Fibroblast of skin of left quadriceps (primary cell): ENCODE data around the gene TRPM4.
"Not testable (repeated sequence)": the region's sequence is repeated elsewhere in the genome, so short reads cannot be mapped to it uniquely, and the experiment has no call there.

Experiments used
- DNase-seq, 2 experiments: peaks; one replicate each; pipeline ENCODE4 v3.0.0-alpha.2; 2013; ENCODE audit warnings: low read depth in 2 of 2

The TRPM4 gene

GRCh38 chr19:49157445-49158224, at the start of gene TRPM4:
TSS of gene TRPM4 (plus strand) at chr19:49157792. CDS start at chr19:49157867, 75 bp downstream.
- peak; percentile 48 to 49 for DNase-seq

- no peak for DNase-seq
Measured at GRCh38 chr19:49109051-49109450, 48.5 kb upstream of the TRPM4 start.

DNA sequence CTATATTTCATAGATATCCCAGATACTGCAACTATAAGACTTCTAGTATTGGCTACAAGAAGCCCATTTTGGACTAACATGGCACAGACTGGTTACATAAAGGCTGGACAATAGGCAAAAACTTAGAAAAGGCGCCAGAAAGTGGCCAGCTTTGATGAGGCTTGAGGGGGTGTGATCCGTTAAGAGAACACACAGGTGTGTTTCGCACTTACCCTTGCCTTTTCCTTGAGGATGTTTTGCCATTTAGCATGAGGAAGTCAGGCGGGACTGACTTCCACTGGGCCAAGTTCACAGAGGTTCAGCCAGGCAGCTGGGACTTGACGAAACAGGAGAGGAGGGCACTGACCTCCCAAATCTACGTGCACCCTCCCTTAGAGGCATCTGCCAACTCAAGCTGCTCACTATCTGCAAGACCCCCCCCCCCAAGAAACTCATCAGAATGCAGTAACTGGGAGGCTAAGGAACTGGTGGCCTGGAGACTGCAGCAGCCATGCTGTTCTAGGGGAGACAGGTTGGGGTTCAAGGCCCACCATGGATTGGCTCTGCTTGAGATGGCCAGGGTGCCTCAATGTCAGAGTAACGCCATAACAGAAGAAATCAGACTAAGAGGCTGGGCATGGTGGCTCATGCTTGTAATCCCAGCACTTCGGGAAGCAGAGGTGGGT, 47.9 kb upstream of the TRPM4 start:
- no peak for DNase-seq

- no peak for DNase-seq
Measured at GRCh38 chr19:49110567-49110966, 47.0 kb upstream of the TRPM4 start.

DNA sequence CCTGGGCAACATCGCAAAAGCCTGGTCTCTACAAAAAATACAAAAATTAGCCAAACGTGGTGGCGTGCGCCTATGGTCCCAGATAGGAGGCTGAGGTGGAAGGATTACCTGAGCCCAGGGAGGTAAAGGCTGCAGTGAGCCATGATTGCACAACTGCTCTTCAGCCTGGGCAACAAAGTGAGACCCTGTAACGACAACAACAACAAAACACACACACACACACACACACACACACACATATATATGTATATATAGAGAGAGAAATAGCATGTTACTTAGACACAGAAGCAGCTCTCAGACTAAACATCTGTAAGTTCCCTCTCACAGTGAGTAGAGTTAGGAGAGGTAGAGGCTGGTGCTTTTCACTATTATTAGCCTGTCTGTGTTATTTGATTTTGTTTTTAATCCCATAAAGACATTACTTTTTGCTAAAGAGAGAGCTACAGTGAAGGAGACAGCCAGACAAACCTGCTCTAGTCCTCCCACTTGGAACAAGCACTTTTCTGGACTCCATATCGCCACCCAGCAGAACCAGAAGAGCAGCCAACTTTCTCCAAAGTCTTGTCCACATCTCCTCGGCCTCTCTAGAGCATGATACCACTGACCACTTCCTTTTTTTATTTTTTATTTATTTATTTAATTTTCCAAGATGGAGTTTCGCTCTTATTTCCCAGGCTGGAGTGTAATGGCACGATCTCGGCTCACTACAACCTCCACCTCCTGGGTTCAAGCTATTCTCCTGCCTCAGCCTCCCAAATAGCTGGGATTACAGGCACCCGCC, 46.2 kb upstream of the TRPM4 start:
- DNase-seq = no peak

DNA sequence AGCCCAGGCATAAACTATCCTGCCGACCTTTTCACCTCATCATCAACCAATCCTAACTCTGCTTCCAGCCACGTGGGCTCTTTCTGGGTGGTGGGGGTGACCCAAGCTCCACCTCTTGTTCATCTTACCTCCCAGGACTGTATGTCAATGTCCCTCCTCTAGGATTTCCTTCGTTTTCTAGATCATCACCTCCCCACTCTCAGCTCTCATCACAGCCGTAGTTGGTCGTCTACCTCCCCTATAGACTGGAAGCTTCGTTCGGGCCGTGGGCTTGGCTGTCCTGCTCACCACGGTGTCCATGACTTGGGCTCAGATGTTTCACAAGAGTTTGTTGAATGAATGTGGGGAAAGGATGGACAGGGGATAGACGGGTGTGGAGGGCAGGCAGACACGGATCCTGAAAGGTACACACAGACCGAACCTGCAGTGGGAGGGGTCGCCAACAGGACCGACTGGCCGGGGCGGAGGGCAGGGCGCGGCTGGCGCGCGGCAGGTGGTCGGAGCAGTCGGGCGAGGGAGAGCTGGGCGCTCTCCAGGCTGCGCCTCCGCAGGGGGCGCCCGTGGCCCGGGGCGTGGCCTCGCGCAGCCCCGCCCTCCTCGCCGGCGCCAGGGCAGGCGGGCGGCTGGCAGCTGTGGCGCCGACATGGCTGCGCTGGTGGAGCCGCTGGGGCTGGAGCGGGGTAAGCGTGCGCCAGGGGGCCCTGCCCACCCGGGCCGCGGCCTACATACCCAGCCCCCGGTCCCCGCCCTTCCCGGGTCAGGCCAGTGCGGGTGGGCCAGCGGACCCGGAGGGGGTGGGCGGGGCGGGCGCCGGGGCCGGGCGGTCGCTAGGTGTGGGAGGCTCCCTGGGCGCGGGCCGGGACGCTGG, 43.6 kb upstream of the TRPM4 start, which contains the start of gene LIN7B:
TSS of gene LIN7B (plus strand) at position 609 of the 868 bp plus-strand sequence. CDS start at position 644, 35 bp downstream.
- DNase-seq = no peak

DNA sequence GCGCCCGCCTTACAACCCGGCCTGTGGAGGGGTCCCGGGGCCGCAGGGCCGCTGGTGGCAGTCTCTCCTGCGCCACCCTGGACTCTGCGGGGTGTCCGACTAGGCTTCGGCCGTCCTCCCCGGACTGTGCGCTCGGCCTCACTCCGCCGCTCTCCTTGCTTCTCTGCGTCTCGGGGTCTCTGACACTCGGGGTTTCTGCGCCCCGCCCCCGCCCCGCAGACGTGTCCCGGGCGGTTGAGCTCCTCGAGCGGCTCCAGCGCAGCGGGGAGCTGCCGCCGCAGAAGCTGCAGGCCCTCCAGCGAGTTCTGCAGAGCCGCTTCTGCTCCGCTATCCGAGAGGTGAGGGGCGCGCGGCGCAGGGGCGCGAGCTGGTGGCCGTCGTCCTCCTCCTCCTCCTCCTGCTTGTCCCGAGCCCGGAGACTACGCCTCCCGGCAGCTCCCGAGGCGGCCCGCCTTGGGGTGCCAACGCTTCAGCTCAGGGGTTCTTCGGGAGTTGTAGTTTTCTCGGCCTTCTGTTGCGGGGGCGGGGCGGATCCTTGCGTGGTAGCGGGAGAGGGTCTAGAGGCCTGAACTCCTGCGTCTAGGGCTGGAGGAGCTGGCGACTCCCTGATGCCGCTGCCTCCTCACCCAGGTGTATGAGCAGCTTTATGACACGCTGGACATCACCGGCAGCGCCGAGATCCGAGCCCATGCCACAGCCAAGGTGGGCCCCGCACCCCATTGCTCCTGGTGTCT, 42.8 kb upstream of the TRPM4 start:
- no peak for DNase-seq

- DNase-seq = no peak
Measured at GRCh38 chr19:49116544-49116943, 41.0 kb upstream of the TRPM4 start.

DNA sequence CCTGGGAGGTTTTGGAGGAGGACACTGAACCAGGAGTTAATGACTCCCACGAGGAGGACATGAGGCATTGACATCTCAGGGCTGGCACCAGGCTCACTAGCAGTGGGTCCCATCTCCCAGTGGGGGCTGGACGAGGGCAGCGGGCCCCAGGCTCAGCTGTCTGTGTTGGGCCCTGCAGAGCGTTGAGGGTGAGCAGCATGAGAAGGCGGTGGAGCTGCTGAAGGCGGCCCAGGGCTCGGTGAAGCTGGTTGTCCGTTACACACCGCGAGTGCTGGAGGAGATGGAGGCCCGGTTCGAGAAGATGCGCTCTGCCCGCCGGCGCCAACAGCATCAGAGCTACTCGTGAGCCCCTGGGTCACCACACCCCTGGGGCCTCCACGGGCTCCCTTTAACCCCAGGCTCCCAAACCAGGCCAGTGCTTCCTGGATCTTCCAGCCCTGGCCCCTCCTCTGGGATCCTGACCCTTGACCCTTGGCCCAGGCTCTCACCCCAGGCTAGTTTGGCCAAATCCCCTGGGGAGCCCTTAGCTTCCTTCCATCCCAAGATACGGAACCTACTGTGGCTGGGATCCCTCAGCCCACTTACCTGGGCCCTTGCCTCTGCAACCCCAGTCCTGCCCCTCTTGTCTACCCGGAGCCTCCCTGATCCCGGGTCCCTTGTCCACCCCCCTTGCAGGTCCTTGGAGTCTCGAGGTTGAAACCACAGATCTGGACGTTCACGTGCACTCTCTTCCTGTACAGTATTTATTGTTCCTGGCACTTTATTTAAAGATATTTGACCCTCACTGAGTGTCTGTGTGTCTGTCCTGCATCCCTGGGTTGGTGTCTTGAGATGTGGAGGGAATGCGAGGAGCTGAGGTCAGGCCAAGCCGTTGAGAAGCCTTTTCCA, 39.7 kb upstream of the TRPM4 start:
- no peak for DNase-seq

DNA sequence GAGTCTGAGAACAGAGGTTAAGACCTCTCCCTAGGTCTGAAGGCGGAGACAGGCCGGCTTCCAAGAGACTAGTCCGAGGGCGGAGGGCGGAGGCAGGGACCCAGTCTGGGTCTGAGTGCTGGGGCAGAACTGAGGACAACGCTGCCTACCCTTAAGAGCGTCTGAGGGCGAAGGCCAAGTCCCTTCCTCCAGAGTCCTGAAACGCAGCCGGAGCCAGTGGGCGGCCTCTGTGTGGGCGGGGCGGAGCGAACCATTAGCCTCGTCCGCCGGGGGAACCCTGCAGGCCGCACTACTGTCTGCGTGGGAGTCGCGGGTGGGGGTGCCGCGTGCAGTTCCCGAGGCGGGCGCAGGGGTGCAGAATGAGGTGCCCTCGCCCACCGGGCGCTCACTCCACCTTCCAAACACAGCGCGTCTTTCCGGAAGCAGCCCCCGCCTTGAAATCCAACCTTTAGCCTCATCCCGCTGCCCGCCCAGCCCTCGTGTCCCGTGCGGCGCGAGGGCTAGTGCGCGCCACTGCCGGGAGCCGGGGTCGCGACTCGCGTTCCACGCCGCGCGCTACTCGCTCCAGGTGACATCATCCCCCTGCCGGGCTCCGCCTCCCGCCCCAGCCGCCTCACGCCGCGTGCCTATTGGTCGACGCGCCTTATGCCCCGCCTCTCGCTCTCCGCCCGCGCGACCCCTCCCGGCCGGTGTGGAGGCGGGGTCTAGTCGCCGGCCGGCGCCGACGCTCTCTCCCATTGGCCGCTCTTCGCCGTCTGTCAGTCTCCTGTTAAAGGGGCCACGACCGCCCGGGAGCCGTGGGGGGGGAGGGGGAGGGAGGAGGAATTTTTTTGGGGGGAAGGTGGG, 38.8 kb upstream of the TRPM4 start, which contains the start of gene C19orf73:
TSS of gene C19orf73 (minus strand) at position 579 of the 846 bp plus-strand sequence. CDS start at position 458, 121 bp downstream.
- peak; percentile 85 to 87 for DNase-seq

DNA sequence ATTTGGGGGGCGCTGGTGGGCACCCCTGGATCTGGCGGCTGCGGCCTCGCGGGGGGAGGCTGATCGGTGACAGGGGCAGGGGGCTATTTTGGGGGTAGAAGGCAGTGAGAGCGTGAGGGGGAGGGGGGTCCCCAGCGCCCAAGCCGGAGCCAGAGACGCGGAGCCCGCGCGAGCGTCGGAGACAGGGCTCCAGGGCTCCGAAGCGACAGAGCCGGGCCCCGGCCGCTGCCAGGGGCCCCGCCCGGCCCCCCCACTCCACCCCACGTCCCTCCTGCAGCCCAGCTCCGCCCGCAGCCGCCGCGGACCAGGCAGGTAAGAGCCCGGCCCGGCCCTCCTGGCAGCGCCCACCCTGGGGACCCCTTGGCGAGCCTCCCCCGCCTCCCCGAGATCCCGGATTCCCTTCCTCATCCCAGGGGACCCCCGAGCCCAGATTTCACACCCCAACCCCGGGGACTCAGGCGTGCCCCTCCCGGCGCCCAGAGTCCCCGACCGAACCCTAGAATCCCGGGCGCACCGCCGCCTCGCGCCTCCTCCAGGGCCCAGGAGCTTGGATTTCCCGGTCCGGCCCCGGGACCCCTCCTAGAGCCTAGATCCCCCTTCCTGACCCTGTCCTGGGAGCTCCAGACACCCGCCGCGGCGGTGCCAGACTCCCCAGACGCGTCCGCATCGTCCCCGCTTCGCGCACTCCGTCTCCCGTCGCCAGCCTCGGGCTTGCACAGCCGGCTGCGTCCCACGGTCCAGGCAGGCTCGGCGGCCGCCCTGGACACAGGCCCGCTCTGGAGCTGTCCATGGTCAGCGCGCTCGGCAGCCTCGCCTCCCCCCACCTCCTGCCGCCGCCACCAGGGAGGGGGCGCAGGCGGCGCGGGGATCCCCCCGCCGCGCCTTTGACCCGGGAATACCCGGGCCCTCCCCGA, 37.9 kb upstream of the TRPM4 start, which contains the start of gene PPFIA3:
TSS of gene PPFIA3 (plus strand) at position 134 of the 914 bp plus-strand sequence. CDS start 8,330 bp downstream, outside the sequence.
- DNase-seq = no peak

DNA sequence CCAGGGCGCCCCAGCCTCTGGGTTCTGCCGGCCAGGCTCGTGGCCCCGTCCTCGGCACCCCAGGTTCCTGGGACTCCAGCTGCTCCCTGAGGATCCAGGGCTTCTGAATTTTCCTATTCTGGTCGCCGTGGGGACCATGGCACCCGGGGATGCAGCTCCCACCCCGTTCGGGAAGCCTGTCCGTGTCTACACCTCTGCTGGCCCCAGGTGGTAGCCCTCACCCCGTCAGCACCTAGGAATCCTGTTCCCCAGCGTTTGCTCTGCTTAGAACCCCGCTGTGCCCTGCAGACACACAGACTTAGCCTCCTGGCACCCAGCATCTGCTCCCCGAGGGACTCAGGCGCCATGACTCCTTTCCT, 37.3 kb upstream of the TRPM4 start:
- DNase-seq = no peak

DNA sequence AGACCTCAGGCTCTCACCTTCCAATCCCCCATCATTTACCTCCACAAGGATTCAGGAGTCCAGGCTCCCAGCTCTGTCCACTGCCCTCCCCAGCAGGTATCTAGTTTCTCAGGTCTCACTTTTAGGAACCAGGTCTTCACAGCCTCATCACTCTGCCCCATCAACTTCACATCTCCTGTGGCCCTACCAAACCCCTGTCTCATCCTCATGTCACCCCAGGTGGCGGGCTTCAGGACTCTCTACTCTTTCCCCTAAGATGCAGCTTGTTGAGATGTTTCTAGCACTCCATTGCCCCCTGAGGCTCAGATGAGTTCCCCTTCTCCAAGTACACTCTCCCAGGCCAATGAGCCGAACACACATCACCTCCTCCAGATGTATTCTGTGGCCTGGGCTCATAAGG, 36.7 kb upstream of the TRPM4 start:
- DNase-seq = no peak

- not testable (repeated sequence) for DNase-seq
Measured at GRCh38 chr19:49121841-49122240, 35.8 kb upstream of the TRPM4 start.

DNA sequence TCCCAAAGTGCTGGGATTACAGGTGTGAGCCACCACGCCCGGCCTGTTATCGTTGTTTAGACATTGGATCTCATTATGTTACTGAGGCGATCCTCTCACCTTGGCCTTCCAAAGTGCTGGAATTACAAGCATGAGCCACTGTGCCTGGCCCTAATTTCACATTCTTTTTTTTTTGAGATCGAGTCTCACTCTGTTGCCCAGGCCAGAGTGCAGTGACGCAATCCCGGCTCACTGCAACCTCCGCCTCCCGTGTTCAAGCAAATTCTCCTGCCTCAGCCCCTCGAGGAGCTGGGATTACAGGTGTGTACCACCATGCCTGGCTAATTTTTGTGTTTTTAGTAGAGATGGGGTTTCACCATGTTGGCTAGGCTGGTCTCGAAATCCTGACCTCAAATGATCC, 34.3 kb upstream of the TRPM4 start:
- not testable (repeated sequence) for DNase-seq

- no peak for DNase-seq
Measured at GRCh38 chr19:49125025-49125731, 32.4 kb upstream of the TRPM4 start.

DNA sequence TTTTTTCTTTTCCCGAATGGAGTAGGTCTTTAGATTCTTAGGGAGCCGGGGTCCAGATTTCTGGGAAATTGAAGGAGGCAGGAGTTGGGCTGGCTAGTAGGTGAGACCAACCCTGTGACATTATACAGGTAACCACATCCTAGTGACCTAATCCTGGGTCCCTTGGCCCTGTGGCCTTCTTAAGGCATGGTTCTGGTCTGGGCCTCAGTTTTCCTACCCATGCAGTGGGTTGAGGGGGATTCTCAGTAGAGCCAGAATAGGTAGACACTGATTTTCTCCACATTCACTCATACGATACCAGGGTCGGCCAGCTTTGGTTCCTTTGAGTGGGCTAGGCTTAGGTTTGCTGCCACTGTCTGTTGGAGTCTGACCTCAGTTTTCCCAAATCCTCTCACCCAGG, 31.0 kb upstream of the TRPM4 start:
- DNase-seq = no peak
